Measurements from ENCODE around the gene LHX3. TPM values are rescaled to one million over a fixed set of nuclear protein-coding genes. Genes with fewer than 3 reads are reported as not detected.

Gene LHX3
- total RNA-seq, 1 experiment from 2014 or later = not detected

DNA sequence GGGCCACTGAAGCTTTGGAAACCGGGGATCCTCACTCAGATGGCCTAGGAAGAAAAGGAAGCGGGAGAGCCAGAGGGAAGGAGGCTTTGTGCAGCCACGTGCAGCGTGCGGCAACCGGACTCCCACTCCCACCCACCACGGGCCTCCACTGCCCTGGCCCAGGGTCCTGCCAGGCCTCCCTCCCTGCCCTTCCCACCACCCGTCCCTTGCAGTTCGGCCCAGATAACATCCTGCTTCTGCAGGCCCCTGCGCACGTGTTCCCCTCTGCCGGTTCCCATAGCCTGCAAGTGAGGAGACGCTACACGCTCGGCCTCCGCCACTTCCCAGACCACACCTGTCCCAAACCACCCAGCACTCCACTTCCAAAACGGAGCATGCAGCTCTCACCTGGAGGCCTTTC lies 4.3 kb upstream of the LHX3 start:
- Histone ChIP-seq H3F3A (ENCODE audit: low read length, unreplicated experiment) (no peaks in the 10 kb centered on the region), H3K79me2 (ENCODE audit: low read length) (no peaks in the 10 kb centered on the region), H3K4me2 (ENCODE audit: low read length) (no peak overlapping the region), H3K4me1 (ENCODE audit: insufficient read depth, low read length) (no peaks in the 10 kb centered on the region), H3K36me3 (ENCODE audit: low read depth, low read length) (peaks cover 8% of the 10 kb centered on the region), H3K4me3 (ENCODE audit: low read length) (no peak overlapping the region), H4K20me1 (ENCODE audit: low read length) (no peaks in the 10 kb centered on the region), H2AFZ (ENCODE audit: low read length) (no peak overlapping the region), H3K9me2 (replicated peaks; ENCODE audit: low read length) (no peaks in the 10 kb centered on the region), H3K9me3 (ENCODE audit: low read length) (no peaks in the 10 kb centered on the region), H3K9ac (ENCODE audit: low read length) (no peak overlapping the region), H3K27ac (ENCODE audit: low read length) (no peak overlapping the region), H3K27me3 (ENCODE audit: low read length) (no peaks in the 10 kb centered on the region)
- POLR2A ChIA-PET (ENCODE audit: unreplicated experiment) = no interaction called here
- intact Hi-C loops (cut with micrococcal nuclease) = no loop called here
- DNase-seq (no peak), ATAC-seq (no peak)
- CTCF ChIA-PET = no interaction called here
- no peak for TF ChIP-seq EZH2 (IDR thresholded peaks at IDR 0.05; ENCODE audit: low read length, unreplicated experiment)
- TF ChIP-seq, protein P1, sequence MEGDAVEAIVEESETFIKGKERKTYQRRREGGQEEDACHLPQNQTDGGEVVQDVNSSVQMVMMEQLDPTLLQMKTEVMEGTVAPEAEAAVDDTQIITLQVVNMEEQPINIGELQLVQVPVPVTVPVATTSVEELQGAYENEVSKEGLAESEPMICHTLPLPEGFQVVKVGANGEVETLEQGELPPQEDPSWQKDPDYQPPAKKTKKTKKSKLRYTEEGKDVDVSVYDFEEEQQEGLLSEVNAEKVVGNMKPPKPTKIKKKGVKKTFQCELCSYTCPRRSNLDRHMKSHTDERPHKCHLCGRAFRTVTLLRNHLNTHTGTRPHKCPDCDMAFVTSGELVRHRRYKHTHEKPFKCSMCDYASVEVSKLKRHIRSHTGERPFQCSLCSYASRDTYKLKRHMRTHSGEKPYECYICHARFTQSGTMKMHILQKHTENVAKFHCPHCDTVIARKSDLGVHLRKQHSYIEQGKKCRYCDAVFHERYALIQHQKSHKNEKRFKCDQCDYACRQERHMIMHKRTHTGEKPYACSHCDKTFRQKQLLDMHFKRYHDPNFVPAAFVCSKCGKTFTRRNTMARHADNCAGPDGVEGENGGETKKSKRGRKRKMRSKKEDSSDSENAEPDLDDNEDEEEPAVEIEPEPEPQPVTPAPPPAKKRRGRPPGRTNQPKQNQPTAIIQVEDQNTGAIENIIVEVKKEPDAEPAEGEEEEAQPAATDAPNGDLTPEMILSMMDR (conservative IDR thresholded peaks at IDR 0.05; ENCODE audit: low read depth, low read length) = no peak
- no peak for TF ChIP-seq EZH2phosphoT487 (IDR thresholded peaks at IDR 0.05; ENCODE audit: borderline replicate concordance, low read length)
- no TSS peak for BruUV-seq (replicated peaks)

DNA sequence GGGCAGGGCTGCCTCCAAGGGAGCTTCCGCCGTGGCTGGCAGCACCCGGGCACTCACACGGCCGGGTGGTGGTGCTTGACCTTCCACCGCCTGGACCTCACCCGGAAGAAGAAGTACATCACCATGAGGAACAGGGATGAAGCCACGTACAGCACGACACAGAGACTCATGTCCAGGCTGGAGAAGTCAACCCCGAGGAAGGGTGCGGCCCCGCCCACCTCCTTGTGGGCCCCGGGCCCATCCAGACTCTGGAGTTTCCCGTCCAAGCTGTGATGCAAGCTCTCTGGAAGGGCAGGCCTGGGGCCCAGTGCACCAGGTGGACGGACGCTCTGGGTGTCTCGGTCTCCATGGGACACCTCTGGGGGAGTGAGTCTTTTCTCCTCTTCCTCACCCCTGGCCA lies 3.7 kb upstream of the LHX3 start:
- Histone ChIP-seq H3K9ac (ENCODE audit: low read length) (no peak overlapping the region), H3F3A (ENCODE audit: low read length, unreplicated experiment) (no peaks in the 10 kb centered on the region), H3K27me3 (ENCODE audit: low read length) (peaks cover 5% of the 10 kb centered on the region), H3K27ac (ENCODE audit: low read length) (no peak overlapping the region), H4K20me1 (ENCODE audit: low read length) (no peaks in the 10 kb centered on the region), H3K4me3 (ENCODE audit: low read length) (no peak overlapping the region), H3K9me2 (replicated peaks; ENCODE audit: low read length) (no peaks in the 10 kb centered on the region), H3K4me1 (ENCODE audit: insufficient read depth, low read length) (no peaks in the 10 kb centered on the region), H3K79me2 (ENCODE audit: low read length) (no peaks in the 10 kb centered on the region), H3K36me3 (ENCODE audit: low read depth, low read length) (0 out of 2 replicates have a peak, but pooled peaks cover 2% of the 10 kb centered on the region), H3K4me2 (ENCODE audit: low read length) (no peak overlapping the region), H3K9me3 (ENCODE audit: low read length) (no peaks in the 10 kb centered on the region), H2AFZ (ENCODE audit: low read length) (no peak overlapping the region)
- intact Hi-C loops (cut with micrococcal nuclease) = no loop called here
- TF ChIP-seq EZH2 (IDR thresholded peaks at IDR 0.05; ENCODE audit: low read length, unreplicated experiment) (no peak), EZH2phosphoT487 (IDR thresholded peaks at IDR 0.05; ENCODE audit: borderline replicate concordance, low read length) (no peak)
- TF ChIP-seq, protein P1 (conservative IDR thresholded peaks at IDR 0.05; ENCODE audit: low read depth, low read length) = no peak
- no peak for ATAC-seq
- DNase-seq = no peak
- no TSS peak for BruUV-seq (replicated peaks)
- ChIA-PET CTCF (no interaction called here), POLR2A (ENCODE audit: unreplicated experiment) (no interaction called here)

DNA sequence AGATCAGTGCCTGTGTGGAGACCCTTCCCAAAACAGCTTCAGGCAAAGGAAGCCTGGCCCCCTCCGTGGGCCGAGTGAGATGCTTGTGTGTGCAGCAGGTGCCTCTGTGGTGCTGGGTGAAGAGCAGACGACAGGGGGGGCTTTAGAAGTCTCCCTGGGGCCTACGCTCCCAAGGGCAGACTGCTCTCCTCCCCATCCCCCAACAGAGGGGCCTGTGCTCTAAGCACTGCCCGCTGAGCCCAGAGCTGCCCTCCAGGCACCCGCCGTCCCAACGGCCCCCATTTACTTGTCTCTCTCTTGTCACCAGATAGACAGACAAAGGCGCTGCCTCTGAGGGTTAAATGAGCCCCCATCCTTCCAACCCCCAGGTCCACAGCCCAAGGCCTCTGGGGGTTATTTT lies 2.7 kb upstream of the LHX3 start:
- no peak for DNase-seq
- TF ChIP-seq EZH2phosphoT487 (IDR thresholded peaks at IDR 0.05; ENCODE audit: borderline replicate concordance, low read length) = no peak
- no peak for ATAC-seq
- no peak overlapping the region for H2AFZ ChIP-seq (ENCODE audit: low read length)
- no peaks in the 10 kb centered on the region for H3K36me3 ChIP-seq (ENCODE audit: low read depth, low read length)
- BruUV-seq (replicated peaks) = no TSS peak
- no peak overlapping the region for H3K4me2 ChIP-seq (ENCODE audit: low read length)
- no peaks in the 10 kb centered on the region for H4K20me1 ChIP-seq (ENCODE audit: low read length)
- H3K9me2 ChIP-seq (replicated peaks; ENCODE audit: low read length) = no peaks in the 10 kb centered on the region
- H3K4me3 ChIP-seq (ENCODE audit: low read length) = no peak overlapping the region
- no peaks in the 10 kb centered on the region for H3K4me1 ChIP-seq (ENCODE audit: insufficient read depth, low read length)
- H3K9me3 ChIP-seq (ENCODE audit: low read length) = no peaks in the 10 kb centered on the region
- no peak overlapping the region for H3K27ac ChIP-seq (ENCODE audit: low read length)
- H3K27me3 ChIP-seq (ENCODE audit: low read length) = peaks cover 10% of the 10 kb centered on the region
- intact Hi-C loops (cut with micrococcal nuclease) = no loop called here
- no peaks in the 10 kb centered on the region for H3K79me2 ChIP-seq (ENCODE audit: low read length)
- ChIA-PET CTCF (no interaction called here), POLR2A (ENCODE audit: unreplicated experiment) (no interaction called here)
- no peaks in the 10 kb centered on the region for H3F3A ChIP-seq (ENCODE audit: low read length, unreplicated experiment)
- no peak overlapping the region for H3K9ac ChIP-seq (ENCODE audit: low read length)
